SU-DHL-6 (cell line): ENCODE measurements around the gene CCDC170.

Source experiments
- H2AFZ ChIP-seq: fragments of 200-600 bp; sonication (generic); 2 replicates; pipeline ENCODE4 v1.6.1; 2014; ENCODE audit warnings: low read depth, mild to moderate bottlenecking, moderate library complexity, mixed read lengths, antibody characterized with exemption, low read length; ENCODE audit not compliant: severe bottlenecking
- H3F3A ChIP-seq: fragments of 200-600 bp; shearing (Covaris generic); 2 replicates; pipeline ENCODE4 v1.6.0; 2016; ENCODE audit warnings: antibody characterized with exemption, mild to moderate bottlenecking; ENCODE audit not compliant: insufficient read depth
- H3K27ac ChIP-seq: fragments of 200-600 bp; sonication (generic); 2 replicates; pipeline ENCODE4 v1.5.1; 2016; ENCODE audit warnings: low read depth, mild to moderate bottlenecking, low read length, moderate library complexity, mixed read lengths
- H3K27me3 ChIP-seq: fragments of 200-600 bp; sonication (generic), shearing (Covaris generic); 2 replicates; pipeline ENCODE4 v1.6.0; 2014; ENCODE audit warnings: mild to moderate bottlenecking, low read length
- H3K36me3 ChIP-seq: fragments of 200-600 bp; sonication (generic); 2 replicates; pipeline ENCODE4 v1.6.1; 2014; ENCODE audit warnings: mild to moderate bottlenecking, low read length, mixed read lengths
- H3K4me2 ChIP-seq: fragments of 300-600, 200-600 bp; shearing (Covaris generic), sonication (generic); 2 replicates; pipeline ENCODE4 v1.6.0; 2014; ENCODE audit warnings: low read length, low read depth, mild to moderate bottlenecking; ENCODE audit not compliant: poor library complexity, severe bottlenecking
- H3K4me3 ChIP-seq: fragments of 200-600 bp; sonication (generic); 2 replicates; pipeline ENCODE4 v1.5.1; 2014; ENCODE audit warnings: antibody characterized with exemption, low read length, mild to moderate bottlenecking, mixed read lengths; ENCODE audit not compliant: insufficient read depth, poor library complexity, severe bottlenecking
- H3K79me2 ChIP-seq: fragments of 200-600 bp; sonication (generic); 2 replicates; pipeline ENCODE4 v1.6.1; 2014; ENCODE audit warnings: mild to moderate bottlenecking, low read length, moderate library complexity; ENCODE audit not compliant: insufficient read depth
- H3K9ac ChIP-seq: fragments of 200-600 bp; sonication (generic); 2 replicates; pipeline ENCODE4 v1.7.0; 2014; ENCODE audit warnings: mild to moderate bottlenecking, low read length
- H3K9me2 ChIP-seq: fragments of 200-600 bp; sonication (generic); replicated peaks from 2 replicates; pipeline ENCODE4 v1.6.1; 2014; ENCODE audit warnings: low read length; ENCODE audit not compliant: insufficient read depth
- H3K9me3 ChIP-seq: fragments of 200-600 bp; sonication (generic); 2 replicates; pipeline ENCODE4 v1.6.1; 2014; ENCODE audit warnings: low read length, mixed read lengths; ENCODE audit not compliant: insufficient read depth
- H4K20me1 ChIP-seq: fragments of 200-600 bp; sonication (generic); 2 replicates; pipeline ENCODE4 v1.6.1; 2014; ENCODE audit warnings: low read depth, mild to moderate bottlenecking, antibody characterized with exemption, low read length, moderate library complexity, mixed read lengths
- EZH2phosphoT487 ChIP-seq: fragments of 200-600 bp; sonication (generic), shearing (Covaris generic); conservative IDR thresholded peaks from 2 replicates; pipeline ENCODE4 v1.6.1; 2018; ENCODE audit warnings: mild to moderate bottlenecking, antibody characterized with exemption, low read length, moderate library complexity, mixed read lengths
- TF ChIP-seq, protein P1 (sequence below): fragments of 200-600 bp; sonication (generic); IDR thresholded peaks from one replicate; pipeline ENCODE4 v1.5.1; 2017; ENCODE audit warnings: antibody characterized with exemption, mild to moderate bottlenecking, low read length, moderate library complexity; ENCODE audit not compliant: insufficient read depth, poor library complexity, severe bottlenecking

CCDC170 gene

GRCh38 chr6:151493804-151494234, at the start of gene CCDC170:
CCDC170 (plus strand) TSS chr6:151494017; CDS start chr6:151494129, 112 bp downstream.
- H3F3A ChIP-seq: no peaks in the 10 kb centered on the region
- peak within 1 kb of the TSS; percentile 24 for H3K4me2 ChIP-seq
- H3K4me3 ChIP-seq: no peak within 1 kb of the TSS
- H4K20me1 ChIP-seq: no peaks in the 10 kb centered on the region
- H3K9ac ChIP-seq: no peak within 1 kb of the TSS
- no peaks in the 10 kb centered on the region for H3K9me3 ChIP-seq
- 0 out of 2 replicates have a peak, but pooled peaks have one; percentile 53 for TF ChIP-seq EZH2phosphoT487
- TF ChIP-seq, protein P1, sequence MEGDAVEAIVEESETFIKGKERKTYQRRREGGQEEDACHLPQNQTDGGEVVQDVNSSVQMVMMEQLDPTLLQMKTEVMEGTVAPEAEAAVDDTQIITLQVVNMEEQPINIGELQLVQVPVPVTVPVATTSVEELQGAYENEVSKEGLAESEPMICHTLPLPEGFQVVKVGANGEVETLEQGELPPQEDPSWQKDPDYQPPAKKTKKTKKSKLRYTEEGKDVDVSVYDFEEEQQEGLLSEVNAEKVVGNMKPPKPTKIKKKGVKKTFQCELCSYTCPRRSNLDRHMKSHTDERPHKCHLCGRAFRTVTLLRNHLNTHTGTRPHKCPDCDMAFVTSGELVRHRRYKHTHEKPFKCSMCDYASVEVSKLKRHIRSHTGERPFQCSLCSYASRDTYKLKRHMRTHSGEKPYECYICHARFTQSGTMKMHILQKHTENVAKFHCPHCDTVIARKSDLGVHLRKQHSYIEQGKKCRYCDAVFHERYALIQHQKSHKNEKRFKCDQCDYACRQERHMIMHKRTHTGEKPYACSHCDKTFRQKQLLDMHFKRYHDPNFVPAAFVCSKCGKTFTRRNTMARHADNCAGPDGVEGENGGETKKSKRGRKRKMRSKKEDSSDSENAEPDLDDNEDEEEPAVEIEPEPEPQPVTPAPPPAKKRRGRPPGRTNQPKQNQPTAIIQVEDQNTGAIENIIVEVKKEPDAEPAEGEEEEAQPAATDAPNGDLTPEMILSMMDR: no peak
- H3K27ac ChIP-seq: no peak within 1 kb of the TSS
- no peak within 1 kb of the TSS for H2AFZ ChIP-seq
- H3K27me3 ChIP-seq: no peaks in the 10 kb centered on the region
- H3K36me3 ChIP-seq: no peaks in the 10 kb centered on the region
- no peaks in the 10 kb centered on the region for H3K79me2 ChIP-seq
- no peaks in the 10 kb centered on the region for H3K9me2 ChIP-seq

DNA sequence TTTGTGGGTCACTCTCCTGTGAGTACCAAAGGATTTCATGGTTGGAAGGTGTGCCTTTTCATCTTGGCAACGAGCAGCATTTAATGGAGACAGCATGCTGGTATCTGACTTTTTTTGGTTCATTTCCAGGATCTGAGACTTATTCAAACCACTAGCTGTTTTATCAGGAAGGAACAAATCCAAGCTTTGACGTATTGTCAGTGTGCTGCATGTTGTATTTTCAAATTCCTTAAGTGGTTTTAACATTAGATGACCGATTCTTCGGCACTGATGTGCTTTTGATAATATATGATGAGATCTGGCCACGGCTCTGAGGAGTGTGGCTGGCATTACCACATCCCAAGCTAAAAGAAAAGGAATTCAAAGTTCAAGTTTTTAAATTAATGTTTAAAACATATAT, 48.3 kb upstream of the CCDC170 start:
- H3K9me3 ChIP-seq: no peaks in the 10 kb centered on the region
- TF ChIP-seq, protein P1: no peak
- no peaks in the 10 kb centered on the region for H3F3A ChIP-seq
- no peaks in the 10 kb centered on the region for H3K27me3 ChIP-seq
- H4K20me1 ChIP-seq: peaks cover 3% of the 10 kb centered on the region; the same call in 1 of the 2 replicates
- no peak overlapping the region for H3K4me2 ChIP-seq
- no peak overlapping the region for H3K9ac ChIP-seq
- H3K27ac ChIP-seq: no peak overlapping the region
- no peaks in the 10 kb centered on the region for H3K9me2 ChIP-seq
- no peak overlapping the region for H2AFZ ChIP-seq
- H3K79me2 ChIP-seq: peaks cover 80% of the 10 kb centered on the region
- no peak overlapping the region for H3K4me3 ChIP-seq
- H3K36me3 ChIP-seq: peaks cover 3% of the 10 kb centered on the region; the same call in 1 of the 2 replicates

GRCh38 chr6:151447237-151447636, 46.6 kb upstream of the CCDC170 start:
- H3K4me3 ChIP-seq: no peak overlapping the region
- H3K79me2 ChIP-seq: peaks cover 71% of the 10 kb centered on the region
- H4K20me1 ChIP-seq: no peaks in the 10 kb centered on the region; the same call in 1 of the 2 replicates
- H3K27ac ChIP-seq: no peak overlapping the region
- H3K27me3 ChIP-seq: no peaks in the 10 kb centered on the region
- TF ChIP-seq EZH2phosphoT487: no peak
- TF ChIP-seq, protein P1: no peak
- no peak overlapping the region for H3K9ac ChIP-seq
- no peak overlapping the region for H3K4me2 ChIP-seq
- H3K36me3 ChIP-seq: peaks cover 3% of the 10 kb centered on the region; the same call in 1 of the 2 replicates
- no peaks in the 10 kb centered on the region for H3K9me2 ChIP-seq
- no peaks in the 10 kb centered on the region for H3K9me3 ChIP-seq
- no peak overlapping the region for H2AFZ ChIP-seq
- no peaks in the 10 kb centered on the region for H3F3A ChIP-seq
